ENCODE measurements around the gene GAREM1.

- TF ChIP-seq POLR2A (IDR thresholded peaks at IDR 0.05; ENCODE audit: low read depth, low read length) = no peak
- TF ChIP-seq POLR2AphosphoS5 (IDR thresholded peaks at IDR 0.05; ENCODE audit: low read depth, low read length) = no peak
Observed at GRCh38 chr18:32270341-32270740, 200.3 kb downstream of the GAREM1 start.
